ENCODE data around the gene ERCC1. TPM values are rescaled to one million over a fixed set of nuclear protein-coding genes. Genes with fewer than 3 reads are reported as not detected.
"Not testable (repeated sequence)": the region's sequence is repeated elsewhere in the genome, so short reads cannot be mapped to it uniquely, and the experiment has no call there.

The ERCC1 gene
- polyA plus RNA-seq, 1 donor from 2014 or later: 69.2 TPM

DNA sequence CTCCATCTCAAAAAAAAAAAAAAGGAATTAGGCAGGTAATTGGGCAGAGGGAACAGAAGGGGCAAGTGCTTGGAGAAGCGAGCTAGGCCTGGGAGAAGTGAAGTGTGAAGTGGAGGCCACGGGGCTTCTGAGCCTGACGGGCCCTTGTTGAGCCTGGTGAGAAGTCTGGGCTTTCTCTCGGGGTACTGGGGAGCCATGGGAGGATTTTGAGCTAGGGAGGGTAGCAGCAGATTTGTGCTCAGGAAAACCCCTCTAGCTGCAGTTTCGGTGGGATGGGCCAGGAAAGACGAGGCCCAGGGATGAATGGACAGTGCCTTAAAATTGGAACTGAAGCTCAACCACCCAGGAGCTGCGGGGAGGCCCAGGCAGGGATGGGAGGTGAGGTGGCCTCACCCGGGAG is 9.2 kb downstream of the ERCC1 start:
- H2AFZ ChIP-seq (ENCODE audit: low read depth, low read length): no peak overlapping the region
- H3K4me3 ChIP-seq (ENCODE audit: low read length): no peak overlapping the region
- no peak overlapping the region for H3K27ac ChIP-seq (ENCODE audit: low read length)
- TF ChIP-seq MXI1 (conservative IDR thresholded peaks at IDR 0.05; ENCODE audit: poor library complexity, severe bottlenecking): no peak
- no peak for TF ChIP-seq TAF1 (IDR thresholded peaks at IDR 0.05; ENCODE audit: low read depth)
- TF ChIP-seq, protein P1, sequence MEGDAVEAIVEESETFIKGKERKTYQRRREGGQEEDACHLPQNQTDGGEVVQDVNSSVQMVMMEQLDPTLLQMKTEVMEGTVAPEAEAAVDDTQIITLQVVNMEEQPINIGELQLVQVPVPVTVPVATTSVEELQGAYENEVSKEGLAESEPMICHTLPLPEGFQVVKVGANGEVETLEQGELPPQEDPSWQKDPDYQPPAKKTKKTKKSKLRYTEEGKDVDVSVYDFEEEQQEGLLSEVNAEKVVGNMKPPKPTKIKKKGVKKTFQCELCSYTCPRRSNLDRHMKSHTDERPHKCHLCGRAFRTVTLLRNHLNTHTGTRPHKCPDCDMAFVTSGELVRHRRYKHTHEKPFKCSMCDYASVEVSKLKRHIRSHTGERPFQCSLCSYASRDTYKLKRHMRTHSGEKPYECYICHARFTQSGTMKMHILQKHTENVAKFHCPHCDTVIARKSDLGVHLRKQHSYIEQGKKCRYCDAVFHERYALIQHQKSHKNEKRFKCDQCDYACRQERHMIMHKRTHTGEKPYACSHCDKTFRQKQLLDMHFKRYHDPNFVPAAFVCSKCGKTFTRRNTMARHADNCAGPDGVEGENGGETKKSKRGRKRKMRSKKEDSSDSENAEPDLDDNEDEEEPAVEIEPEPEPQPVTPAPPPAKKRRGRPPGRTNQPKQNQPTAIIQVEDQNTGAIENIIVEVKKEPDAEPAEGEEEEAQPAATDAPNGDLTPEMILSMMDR (IDR thresholded peaks at IDR 0.05; ENCODE audit: poor library complexity, severe bottlenecking): no peak
- TF ChIP-seq, protein P2, sequence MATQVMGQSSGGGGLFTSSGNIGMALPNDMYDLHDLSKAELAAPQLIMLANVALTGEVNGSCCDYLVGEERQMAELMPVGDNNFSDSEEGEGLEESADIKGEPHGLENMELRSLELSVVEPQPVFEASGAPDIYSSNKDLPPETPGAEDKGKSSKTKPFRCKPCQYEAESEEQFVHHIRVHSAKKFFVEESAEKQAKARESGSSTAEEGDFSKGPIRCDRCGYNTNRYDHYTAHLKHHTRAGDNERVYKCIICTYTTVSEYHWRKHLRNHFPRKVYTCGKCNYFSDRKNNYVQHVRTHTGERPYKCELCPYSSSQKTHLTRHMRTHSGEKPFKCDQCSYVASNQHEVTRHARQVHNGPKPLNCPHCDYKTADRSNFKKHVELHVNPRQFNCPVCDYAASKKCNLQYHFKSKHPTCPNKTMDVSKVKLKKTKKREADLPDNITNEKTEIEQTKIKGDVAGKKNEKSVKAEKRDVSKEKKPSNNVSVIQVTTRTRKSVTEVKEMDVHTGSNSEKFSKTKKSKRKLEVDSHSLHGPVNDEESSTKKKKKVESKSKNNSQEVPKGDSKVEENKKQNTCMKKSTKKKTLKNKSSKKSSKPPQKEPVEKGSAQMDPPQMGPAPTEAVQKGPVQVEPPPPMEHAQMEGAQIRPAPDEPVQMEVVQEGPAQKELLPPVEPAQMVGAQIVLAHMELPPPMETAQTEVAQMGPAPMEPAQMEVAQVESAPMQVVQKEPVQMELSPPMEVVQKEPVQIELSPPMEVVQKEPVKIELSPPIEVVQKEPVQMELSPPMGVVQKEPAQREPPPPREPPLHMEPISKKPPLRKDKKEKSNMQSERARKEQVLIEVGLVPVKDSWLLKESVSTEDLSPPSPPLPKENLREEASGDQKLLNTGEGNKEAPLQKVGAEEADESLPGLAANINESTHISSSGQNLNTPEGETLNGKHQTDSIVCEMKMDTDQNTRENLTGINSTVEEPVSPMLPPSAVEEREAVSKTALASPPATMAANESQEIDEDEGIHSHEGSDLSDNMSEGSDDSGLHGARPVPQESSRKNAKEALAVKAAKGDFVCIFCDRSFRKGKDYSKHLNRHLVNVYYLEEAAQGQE (IDR thresholded peaks at IDR 0.05; ENCODE audit: borderline replicate concordance): no peak
- TF ChIP-seq POLR2AphosphoS5 (IDR thresholded peaks at IDR 0.05): no peak
- TF ChIP-seq EP300 (conservative IDR thresholded peaks at IDR 0.05; ENCODE audit: poor library complexity, severe bottlenecking): no peak
- no peak for TF ChIP-seq SMC3 (conservative IDR thresholded peaks at IDR 0.05; ENCODE audit: poor library complexity)
- TF ChIP-seq RAD21 (conservative IDR thresholded peaks at IDR 0.05): no peak
- TF ChIP-seq EZH2 (IDR thresholded peaks at IDR 0.05; ENCODE audit: borderline replicate concordance, insufficient read depth, low read length, poor library complexity, severe bottlenecking): no peak
- H3K9me2 ChIP-seq (ENCODE audit: insufficient read depth, low read length): no peaks in the 10 kb centered on the region
- H3K4me2 ChIP-seq (ENCODE audit: low read length): no peak overlapping the region
- H3F3A ChIP-seq (ENCODE audit: insufficient read depth, low read length, poor library complexity, severe bottlenecking): no peaks in the 10 kb centered on the region
- no peaks in the 10 kb centered on the region for H3K27me3 ChIP-seq (ENCODE audit: insufficient read depth, low read depth, low read length)
- no peaks in the 10 kb centered on the region for H3K79me2 ChIP-seq (replicated peaks; ENCODE audit: insufficient read depth, low read length)
- no peaks in the 10 kb centered on the region for H3K36me3 ChIP-seq (ENCODE audit: insufficient read depth, low read length)
- H4K20me1 ChIP-seq (ENCODE audit: insufficient read depth): no peaks in the 10 kb centered on the region
- no peaks in the 10 kb centered on the region for H3K9me3 ChIP-seq (ENCODE audit: low read length)
- no peak overlapping the region for H3K9ac ChIP-seq (ENCODE audit: low read length)

DNA sequence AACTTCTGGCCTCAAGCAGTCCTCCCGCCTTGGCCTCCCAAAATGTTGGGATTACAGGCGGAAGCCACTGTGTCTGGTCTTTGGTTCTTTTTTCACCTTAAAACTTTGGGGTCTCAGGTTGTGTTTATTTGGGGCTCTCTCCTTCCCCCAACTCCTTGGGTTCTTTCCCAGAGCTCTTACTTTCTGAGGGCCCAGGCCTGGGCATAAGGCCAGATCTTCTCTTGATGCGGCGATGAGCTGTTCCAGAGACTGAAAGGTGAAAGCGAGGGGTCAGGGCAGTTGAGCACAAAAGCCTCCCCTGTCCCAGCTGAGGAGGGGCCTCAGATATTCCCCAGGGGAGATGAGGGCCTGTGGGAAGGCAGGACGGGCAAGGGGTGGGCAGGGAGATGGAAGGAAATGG is 10.2 kb downstream of the ERCC1 start:
- Histone ChIP-seq H2AFZ (ENCODE audit: low read depth, low read length) (no peak overlapping the region), H3K36me3 (ENCODE audit: insufficient read depth, low read length) (no peaks in the 10 kb centered on the region), H3K9me3 (ENCODE audit: low read length) (no peaks in the 10 kb centered on the region), H3K79me2 (replicated peaks; ENCODE audit: insufficient read depth, low read length) (no peaks in the 10 kb centered on the region), H3K27me3 (ENCODE audit: insufficient read depth, low read depth, low read length) (no peaks in the 10 kb centered on the region), H3K9me2 (ENCODE audit: insufficient read depth, low read length) (no peaks in the 10 kb centered on the region), H3K27ac (ENCODE audit: low read length) (no peak overlapping the region), H3K4me3 (ENCODE audit: low read length) (no peak overlapping the region), H3K9ac (ENCODE audit: low read length) (no peak overlapping the region), H3K4me2 (ENCODE audit: low read length) (no peak overlapping the region), H4K20me1 (ENCODE audit: insufficient read depth) (no peaks in the 10 kb centered on the region), H3F3A (ENCODE audit: insufficient read depth, low read length, poor library complexity, severe bottlenecking) (no peaks in the 10 kb centered on the region)
- TF ChIP-seq TAF1 (IDR thresholded peaks at IDR 0.05; ENCODE audit: low read depth): no peak
- TF ChIP-seq SMC3 (conservative IDR thresholded peaks at IDR 0.05; ENCODE audit: poor library complexity): no peak

DNA sequence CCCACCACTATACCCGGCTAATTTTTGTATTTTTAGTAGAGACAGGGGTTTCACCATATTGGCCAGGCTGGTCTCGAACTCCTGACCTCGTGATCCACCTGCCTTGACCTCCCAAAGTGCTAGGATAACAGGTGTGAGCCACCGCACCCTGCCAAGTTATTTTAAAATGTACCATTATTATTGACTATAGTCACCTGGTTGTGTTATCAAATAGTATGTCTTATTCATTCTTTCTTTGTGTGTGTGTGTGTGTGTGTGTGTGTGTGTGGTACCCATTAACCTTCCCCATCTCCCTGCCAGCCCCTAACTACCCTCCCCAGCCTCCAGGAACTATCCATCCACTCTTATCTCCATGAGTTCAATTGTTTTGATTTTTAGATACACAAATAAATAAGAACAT is 13.4 kb downstream of the ERCC1 start:
- H2AFZ ChIP-seq (ENCODE audit: low read depth, low read length); H3K36me3 ChIP-seq (ENCODE audit: insufficient read depth, low read length); H3K4me3 ChIP-seq (ENCODE audit: low read length); H3K79me2 ChIP-seq (replicated peaks; ENCODE audit: insufficient read depth, low read length); H4K20me1 ChIP-seq (ENCODE audit: insufficient read depth); H3K9ac ChIP-seq (ENCODE audit: low read length); H3K9me2 ChIP-seq (ENCODE audit: insufficient read depth, low read length); H3K4me2 ChIP-seq (ENCODE audit: low read length); H3K27me3 ChIP-seq (ENCODE audit: insufficient read depth, low read depth, low read length); H3K9me3 ChIP-seq (ENCODE audit: low read length); H3F3A ChIP-seq (ENCODE audit: insufficient read depth, low read length, poor library complexity, severe bottlenecking); H3K27ac ChIP-seq (ENCODE audit: low read length): not testable (repeated sequence)

Measured in neural cell (in vitro differentiated cells).